HL-60/S4 treated with phorbol 12-myristate 13-acetate at 8.2 ng/mL for 4 days and 3 days (cell line): Measurements from ENCODE around the gene DTX3.

Experiments used
- in situ Hi-C: fragments of 300-500 bp; cut with MboI; formaldehyde crosslinking; loops from 2 replicates; pipeline ENCODE4 v1.15.0; 2022; ENCODE audit warnings: low sequenced_read_pairs

Gene DTX3

GRCh38 chr12:57619434-57620244 is 15.0 kb downstream of the DTX3 start:
- in situ Hi-C loops, result no loop called here

DNA sequence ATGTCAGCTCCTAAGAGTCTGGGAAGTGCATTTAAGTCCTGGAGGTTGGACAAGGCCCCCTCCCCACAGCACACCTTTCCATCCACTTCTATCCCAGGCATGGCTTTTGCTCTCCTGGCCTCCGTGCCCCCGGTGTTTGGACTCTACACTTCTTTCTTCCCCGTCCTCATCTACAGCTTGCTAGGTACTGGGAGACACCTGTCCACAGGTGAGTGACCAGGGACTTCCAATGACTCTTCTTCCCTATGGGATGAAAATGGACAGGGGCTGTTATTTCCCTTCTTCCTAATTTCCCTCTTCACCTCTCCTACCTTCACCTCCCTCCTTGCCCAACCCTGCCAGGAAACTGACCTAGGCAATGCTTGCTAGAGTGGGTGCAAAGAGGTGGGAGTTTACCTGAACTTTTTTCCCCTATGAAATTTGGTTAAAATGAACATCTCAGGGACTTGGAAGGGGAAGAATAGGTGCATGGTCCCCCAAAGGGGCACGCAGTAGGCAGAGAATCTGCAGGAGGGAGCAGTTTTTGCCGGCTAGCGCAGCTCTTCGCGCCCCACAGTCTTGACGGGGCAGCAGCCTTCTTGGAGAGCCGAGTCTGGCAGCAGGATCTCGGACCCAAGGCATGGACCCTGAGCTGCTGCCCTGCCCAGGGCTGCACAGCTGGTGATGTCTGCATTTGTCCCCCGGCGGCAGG is 15.8 kb downstream of the DTX3 start:
- in situ Hi-C loops, result no loop called here

- in situ Hi-C loops, result no loop called here
Measured at GRCh38 chr12:57620936-57621496, 16.4 kb downstream of the DTX3 start.

DNA sequence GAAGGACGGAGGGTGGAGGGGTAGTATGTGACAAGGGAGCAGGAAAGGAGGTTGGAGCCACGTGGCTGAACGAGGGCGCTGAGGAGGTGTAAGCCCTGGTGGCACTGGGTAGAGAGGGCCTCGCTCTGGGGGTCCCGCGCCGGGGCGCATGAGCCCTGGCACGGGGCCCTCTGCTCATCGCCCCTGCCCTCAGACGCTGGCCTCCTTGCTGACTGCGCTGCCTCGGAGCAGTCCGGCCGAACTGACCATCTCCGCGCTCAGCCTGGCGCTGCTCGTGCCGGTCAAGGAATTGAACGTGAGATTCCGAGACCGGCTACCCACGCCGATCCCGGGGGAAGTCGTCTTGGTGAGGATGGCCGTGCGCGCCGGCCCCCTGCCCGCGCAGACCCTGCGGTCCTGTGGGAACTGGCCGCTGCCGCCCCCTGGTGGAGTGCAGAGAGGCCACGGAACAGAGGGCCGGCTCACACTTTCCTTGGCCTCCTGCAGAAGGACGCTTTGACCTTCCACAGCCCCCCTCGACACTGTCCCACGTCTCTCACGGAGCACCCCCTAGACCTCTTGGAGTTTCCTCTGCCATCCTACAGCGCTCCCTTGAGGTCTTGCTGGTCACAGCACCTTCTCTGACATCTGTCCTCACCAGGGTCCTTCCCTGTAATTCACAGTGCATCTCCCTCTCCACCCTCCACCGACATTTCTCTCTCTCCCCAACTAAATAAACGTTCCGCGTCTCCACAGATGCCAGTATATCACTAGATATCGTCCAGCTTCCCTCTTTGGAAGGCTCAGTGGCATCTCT is 17.1 kb downstream of the DTX3 start:
- in situ Hi-C loops, result no loop called here

GRCh38 chr12:57622293-57623245 is 17.9 kb downstream of the DTX3 start:
- in situ Hi-C loops, result no loop called here

GRCh38 chr12:57623385-57623784 is 18.8 kb downstream of the DTX3 start:
- in situ Hi-C loops, result no loop called here

- in situ Hi-C loops, result no loop called here
Measured at GRCh38 chr12:57623811-57624390, 19.3 kb downstream of the DTX3 start.

DNA sequence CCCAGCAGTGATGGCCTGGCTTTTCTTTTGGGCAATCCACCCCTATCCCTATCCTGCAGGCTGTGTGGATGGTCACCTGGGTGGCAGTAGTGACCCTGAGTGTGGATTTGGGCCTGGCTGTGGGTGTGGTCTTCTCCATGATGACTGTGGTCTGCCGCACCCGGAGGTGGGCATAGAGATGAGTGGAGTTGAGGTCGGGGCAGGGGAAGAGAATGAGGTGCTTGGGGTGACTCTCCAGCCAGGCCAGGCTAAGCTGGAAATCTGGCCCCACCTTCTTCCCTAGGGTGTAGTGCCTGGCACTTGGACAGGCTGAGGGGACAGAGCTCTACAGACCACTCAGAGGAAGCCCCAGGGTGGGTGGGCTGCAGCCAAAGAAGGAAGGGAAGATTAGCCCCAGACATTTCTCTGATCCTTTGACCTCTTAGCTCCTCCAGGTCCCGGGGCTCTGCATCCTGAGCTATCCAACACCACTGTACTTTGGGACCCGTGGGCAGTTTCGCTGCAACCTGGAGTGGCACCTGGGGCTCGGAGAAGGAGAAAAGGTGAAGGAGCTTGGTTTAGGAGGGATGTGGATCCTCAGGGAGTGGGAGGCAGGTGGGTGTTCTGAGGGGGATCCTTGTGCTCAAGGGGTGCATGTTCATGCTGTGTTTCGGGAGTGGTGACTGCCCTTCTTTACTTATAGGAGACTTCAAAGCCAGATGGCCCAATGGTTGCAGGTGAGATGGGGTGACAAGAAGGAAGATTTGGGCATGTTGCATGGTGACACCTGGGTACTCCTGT is 20.0 kb downstream of the DTX3 start:
- in situ Hi-C loops, result no loop called here

DNA sequence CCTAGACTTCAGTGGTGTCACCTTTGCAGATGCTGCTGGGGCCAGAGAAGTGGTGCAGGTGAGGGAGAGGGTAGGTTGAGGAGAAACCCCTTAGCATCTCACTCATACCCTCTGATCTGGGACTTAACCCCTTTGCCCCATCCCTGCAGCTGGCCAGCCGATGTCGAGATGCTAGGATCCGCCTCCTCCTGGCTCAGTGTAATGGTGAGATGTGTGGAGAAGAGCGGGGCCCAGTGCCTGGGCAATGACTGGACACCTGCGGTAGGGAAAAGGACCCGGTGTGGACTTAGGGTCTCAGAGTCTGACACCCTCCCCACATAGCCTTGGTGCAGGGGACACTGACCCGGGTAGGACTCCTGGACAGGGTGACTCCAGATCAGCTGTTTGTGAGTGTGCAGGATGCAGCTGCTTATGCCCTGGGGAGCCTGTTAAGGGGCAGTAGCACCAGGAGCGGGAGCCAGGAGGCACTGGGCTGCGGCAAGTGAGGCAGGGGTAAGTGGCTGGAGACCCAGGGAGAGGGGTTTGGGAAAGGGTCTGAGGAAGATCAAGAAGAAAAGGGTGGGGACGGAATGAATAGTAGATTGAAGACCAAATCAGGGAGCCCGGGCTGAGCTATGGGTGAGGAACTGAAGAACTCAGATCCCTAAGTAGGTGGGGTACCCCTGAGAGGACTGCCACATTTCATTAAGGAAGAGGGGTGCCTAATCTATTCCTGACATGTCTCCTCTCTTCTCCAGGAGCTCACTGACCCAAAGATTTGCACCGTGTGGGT is 20.8 kb downstream of the DTX3 start:
- in situ Hi-C loops, result no loop called here

GRCh38 chr12:57626111-57626920 is 21.7 kb downstream of the DTX3 start:
- in situ Hi-C loops, result no loop called here

DNA sequence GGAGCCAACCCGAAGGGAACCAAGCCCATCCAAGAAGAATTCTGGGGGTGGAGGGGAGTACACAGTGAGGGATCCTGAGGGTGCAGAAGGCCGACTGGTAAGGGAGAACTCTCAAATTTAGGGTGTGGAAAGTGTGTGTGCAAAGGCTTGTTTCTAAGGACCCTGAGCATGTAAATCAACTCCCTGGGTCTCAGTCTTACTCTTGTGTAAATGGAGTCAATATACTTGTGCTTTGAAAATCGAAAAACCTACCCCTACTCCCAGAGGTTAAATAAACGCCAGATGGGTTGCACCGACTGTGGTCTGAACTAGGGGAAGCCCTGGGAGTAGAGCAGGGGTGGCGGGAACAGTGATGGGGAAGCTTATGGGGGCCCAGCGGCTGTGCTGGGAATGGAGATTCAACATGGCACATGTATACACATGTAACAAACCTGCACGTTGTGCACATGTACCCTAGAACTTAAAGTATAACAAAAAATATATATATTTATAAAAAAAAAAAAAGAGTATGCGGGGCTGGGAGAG is 22.4 kb downstream of the DTX3 start:
- in situ Hi-C loops, result no loop called here

GRCh38 chr12:57627501-57628279 is 23.1 kb downstream of the DTX3 start:
- in situ Hi-C loops, result no loop called here

DNA sequence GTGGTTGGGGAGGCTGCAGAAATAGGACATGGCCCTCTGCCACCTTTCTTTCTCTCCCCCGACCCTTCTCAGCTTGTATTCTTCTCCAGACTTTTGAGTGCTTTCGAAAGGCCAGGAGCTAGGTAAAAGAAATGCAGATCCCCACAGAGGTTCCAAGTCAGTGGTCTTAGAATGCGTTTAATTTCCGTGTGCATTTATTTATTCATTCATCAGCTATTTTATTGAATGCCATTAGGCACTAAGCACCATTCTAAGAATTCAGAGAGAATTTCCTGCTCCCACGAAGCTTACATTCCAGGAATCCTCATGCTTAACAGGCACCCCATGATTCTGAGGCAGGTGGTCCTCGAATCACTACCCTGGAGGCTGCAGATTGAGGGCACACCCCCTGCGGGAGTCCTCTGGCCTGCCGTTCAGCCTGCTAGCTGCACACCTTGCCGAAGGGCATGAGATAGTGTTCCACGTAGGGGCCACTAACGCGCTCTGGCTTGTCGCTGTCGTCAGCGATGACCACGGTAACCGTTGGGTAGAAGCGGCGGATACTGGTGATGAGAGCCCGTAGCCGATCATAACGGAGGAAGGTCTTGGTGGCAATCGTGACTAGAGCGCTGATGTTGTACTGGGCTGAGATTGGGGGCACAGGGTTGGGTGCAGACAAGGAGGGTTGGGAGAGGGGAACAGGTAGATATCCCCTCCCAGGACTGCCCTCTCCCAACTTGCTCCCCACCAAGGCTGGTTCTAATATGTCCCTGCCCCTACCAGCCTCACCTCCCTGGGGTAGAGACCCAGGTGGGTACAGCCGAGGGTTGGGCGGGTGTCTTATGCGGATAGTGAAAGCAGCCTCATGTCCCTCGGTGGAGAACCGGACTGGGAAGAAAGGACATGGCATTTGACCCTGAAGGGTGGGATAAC is 23.9 kb downstream of the DTX3 start:
- in situ Hi-C loops, result no loop called here

GRCh38 chr12:57629897-57630471 is 25.4 kb downstream of the DTX3 start:
- in situ Hi-C loops, result no loop called here

- in situ Hi-C loops, result no loop called here
Measured at GRCh38 chr12:57630891-57631433, 26.3 kb downstream of the DTX3 start.
